ENCODE results near the gene GIMAP8. TPM values are rescaled to one million over a fixed set of nuclear protein-coding genes. Genes with fewer than 3 reads are reported as not detected.

The GIMAP8 gene
- total RNA-seq, 1 donor from 2014 or later, result not detected

DNA sequence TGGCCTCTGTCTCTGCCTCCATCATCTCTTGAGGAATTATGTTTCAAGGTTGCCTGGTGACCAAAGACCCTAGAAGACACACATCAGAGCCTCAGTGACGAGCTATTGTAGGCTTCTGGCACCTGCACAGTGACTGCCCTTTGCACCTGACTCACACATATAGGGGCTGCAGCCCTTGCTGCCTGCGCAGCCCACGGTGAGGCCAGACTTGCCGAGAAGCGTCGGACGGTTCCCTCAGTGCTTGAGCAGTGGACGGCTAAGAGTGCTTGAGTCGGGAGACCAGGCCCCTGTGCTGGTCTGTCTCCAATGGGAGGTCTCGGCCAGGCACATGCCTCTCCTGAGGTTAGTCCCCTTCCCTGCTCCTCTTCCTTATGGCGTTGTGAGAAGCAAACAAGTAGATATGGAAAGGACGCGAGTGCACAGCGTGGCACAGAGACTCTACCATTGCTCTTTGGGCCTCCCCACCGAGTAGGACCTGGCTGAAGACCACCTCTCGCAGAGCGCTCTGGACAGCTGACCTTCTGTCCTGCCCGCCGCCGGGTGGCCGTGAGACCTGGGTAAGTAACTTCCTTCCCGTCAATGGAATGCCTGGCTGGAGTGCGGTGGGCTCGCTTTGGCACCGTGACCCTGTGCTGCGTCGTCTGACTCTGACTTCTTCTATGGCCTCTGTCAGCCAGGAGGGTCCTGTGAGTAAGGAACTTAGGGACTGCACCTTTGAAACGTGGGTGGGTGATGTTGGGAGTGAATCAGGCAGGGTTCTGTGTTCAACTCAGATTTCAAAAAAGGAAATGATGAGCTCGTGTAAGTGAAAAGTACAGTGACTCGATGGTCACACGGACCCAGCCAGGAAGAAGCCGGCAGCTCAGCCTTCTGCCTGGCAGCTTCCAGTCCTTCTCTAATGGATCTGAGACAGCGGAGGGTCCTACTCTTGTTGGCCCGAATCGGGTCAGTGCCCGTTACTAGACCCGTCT lies 37.6 kb upstream of the GIMAP8 start:
- DNase-seq (ENCODE audit: low spot score), result no peak
- Histone ChIP-seq H3K27ac (no peak overlapping the region), H2AFZ (replicated peaks) (no peak overlapping the region), H4K20me1 (ENCODE audit: low read depth) (no peaks in the 10 kb centered on the region), H3K79me2 (ENCODE audit: low read depth) (no peaks in the 10 kb centered on the region), H3F3A (ENCODE audit: low read depth) (no peaks in the 10 kb centered on the region), H3K4me2 (no peak overlapping the region), H3K9ac (no peak overlapping the region), H3K4me3 (no peak overlapping the region), H3K27me3 (no peaks in the 10 kb centered on the region), H3K4me1 (no peaks in the 10 kb centered on the region), H3K36me3 (no peaks in the 10 kb centered on the region), H3K9me3 (ENCODE audit: low read depth) (no peaks in the 10 kb centered on the region)
- peak overlapping the region; percentile 89 for H3K27ac Mint-ChIP-seq
- H3K27me3 Mint-ChIP-seq (ENCODE audit: insufficient read depth, low read depth), result peaks cover 14% of the 10 kb centered on the region
- no peaks in the 10 kb centered on the region for H3K9me3 Mint-ChIP-seq
- peaks cover 39% of the 10 kb centered on the region for H3K4me1 Mint-ChIP-seq
- peaks cover 7% of the 10 kb centered on the region for H3K36me3 Mint-ChIP-seq
- TF ChIP-seq EZH2 (IDR thresholded peaks at IDR 0.05), result no peak
- no peak for TF ChIP-seq CTCF (IDR thresholded peaks at IDR 0.05)
- no peak for TF ChIP-seq EZH2phosphoT487 (IDR thresholded peaks at IDR 0.05)
- no peak overlapping the region for H3K4me3 Mint-ChIP-seq

DNA sequence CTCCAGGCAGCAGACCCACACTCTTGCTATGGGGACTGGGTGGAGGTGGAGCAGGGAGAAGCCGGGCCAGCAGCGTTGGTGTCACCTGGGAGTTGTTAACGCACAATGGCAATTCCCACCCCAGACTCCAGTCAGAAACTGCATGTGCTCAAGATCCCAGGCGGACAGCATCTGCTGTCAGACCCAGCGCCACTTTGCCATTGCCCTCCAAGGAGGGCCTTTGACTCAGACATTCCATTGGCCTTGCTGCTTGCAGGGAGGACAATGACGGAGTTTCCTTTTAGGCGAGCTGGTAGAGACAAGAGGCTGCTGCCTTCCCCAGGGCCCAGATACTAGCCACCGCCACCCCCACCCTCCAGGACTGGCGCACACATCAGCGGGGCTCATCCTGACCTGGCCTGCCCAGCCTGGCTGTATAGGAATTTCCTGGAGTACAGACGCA lies 36.8 kb upstream of the GIMAP8 start:
- H3K4me3 Mint-ChIP-seq, result no peak overlapping the region
- DNase-seq (ENCODE audit: low spot score), result no peak
- H3K9me3 ChIP-seq (ENCODE audit: low read depth), result no peaks in the 10 kb centered on the region
- no peak overlapping the region for H3K27ac ChIP-seq
- no peaks in the 10 kb centered on the region for H3K27me3 ChIP-seq
- H3K4me1 Mint-ChIP-seq, result peaks cover 36% of the 10 kb centered on the region
- TF ChIP-seq EZH2 (IDR thresholded peaks at IDR 0.05), result no peak
- TF ChIP-seq CTCF (IDR thresholded peaks at IDR 0.05), result no peak
- no peak for TF ChIP-seq EZH2phosphoT487 (IDR thresholded peaks at IDR 0.05)
- H3K4me3 ChIP-seq, result no peak overlapping the region
- no peaks in the 10 kb centered on the region for H3K9me3 Mint-ChIP-seq
- peaks cover 14% of the 10 kb centered on the region for H3K27me3 Mint-ChIP-seq (ENCODE audit: insufficient read depth, low read depth)
- H3K9ac ChIP-seq, result no peak overlapping the region
- H3K79me2 ChIP-seq (ENCODE audit: low read depth), result no peaks in the 10 kb centered on the region
- no peak overlapping the region for H2AFZ ChIP-seq (replicated peaks)
- peak overlapping the region; percentile 74 for H3K27ac Mint-ChIP-seq
- no peaks in the 10 kb centered on the region for H3K4me1 ChIP-seq
- no peaks in the 10 kb centered on the region for H3F3A ChIP-seq (ENCODE audit: low read depth)
- H3K4me2 ChIP-seq, result no peak overlapping the region
- peaks cover 4% of the 10 kb centered on the region for H3K36me3 Mint-ChIP-seq
- no peaks in the 10 kb centered on the region for H3K36me3 ChIP-seq
- no peaks in the 10 kb centered on the region for H4K20me1 ChIP-seq (ENCODE audit: low read depth)

- peaks cover 11% of the 10 kb centered on the region for H3K27me3 ChIP-seq
- no peak overlapping the region for H3K27ac ChIP-seq
- H3K9me3 Mint-ChIP-seq, result no peaks in the 10 kb centered on the region
- no peak for DNase-seq (ENCODE audit: low spot score)
- H3K4me1 ChIP-seq, result no peaks in the 10 kb centered on the region
- H3K27ac Mint-ChIP-seq, result peak overlapping the region; percentile 86
- H3K9me3 ChIP-seq (ENCODE audit: low read depth), result no peaks in the 10 kb centered on the region
- H3K36me3 ChIP-seq, result no peaks in the 10 kb centered on the region
- no peaks in the 10 kb centered on the region for H3F3A ChIP-seq (ENCODE audit: low read depth)
- no peak overlapping the region for H3K4me2 ChIP-seq
- peaks cover 2% of the 10 kb centered on the region for H3K36me3 Mint-ChIP-seq
- peaks cover 14% of the 10 kb centered on the region for H3K27me3 Mint-ChIP-seq (ENCODE audit: insufficient read depth, low read depth)
- no peaks in the 10 kb centered on the region for H3K79me2 ChIP-seq (ENCODE audit: low read depth)
- H2AFZ ChIP-seq (replicated peaks), result no peak overlapping the region
- H3K9ac ChIP-seq, result no peak overlapping the region
- no peaks in the 10 kb centered on the region for H4K20me1 ChIP-seq (ENCODE audit: low read depth)
- no peak overlapping the region for H3K4me3 ChIP-seq
- H3K4me3 Mint-ChIP-seq, result no peak overlapping the region
- TF ChIP-seq EZH2phosphoT487 (IDR thresholded peaks at IDR 0.05) (no peak), EZH2 (IDR thresholded peaks at IDR 0.05) (no peak), CTCF (IDR thresholded peaks at IDR 0.05) (no peak)
- H3K4me1 Mint-ChIP-seq, result peaks cover 38% of the 10 kb centered on the region
These were observed 35.0 kb upstream of the GIMAP8 start for GRCh38 chr7:150415161-150416153.
